HUES6 (cell line): Measurements from ENCODE around the gene ASCC2.

ENCODE experiments used
- H3K27ac ChIP-seq: 2 replicates; pipeline ENCODE4 v1.7.0; 2013; ENCODE audit warnings: low read depth, mild to moderate bottlenecking, low read length, inconsistent platforms
- H3K27me3 ChIP-seq: 2 replicates; pipeline ENCODE4 v1.6.1; 2013; ENCODE audit warnings: low read length; ENCODE audit not compliant: control insufficient read depth, insufficient read depth
- H3K36me3 ChIP-seq: 2 replicates; pipeline ENCODE4 v1.6.1; 2013; ENCODE audit warnings: low read length; ENCODE audit not compliant: control insufficient read depth, insufficient read depth
- H3K4me1 ChIP-seq: 2 replicates; pipeline ENCODE4 v1.6.1; 2013; ENCODE audit warnings: low read length; ENCODE audit not compliant: control insufficient read depth, insufficient read depth
- H3K4me3 ChIP-seq: 2 replicates; pipeline ENCODE4 v1.5.1; 2013; ENCODE audit warnings: low read depth, low read length
- H3K9ac ChIP-seq: one replicate; pipeline ENCODE4 v1.6.1; 2013; ENCODE audit warnings: mild to moderate bottlenecking, low read length
- H3K9me3 ChIP-seq: 2 replicates; pipeline ENCODE4 v1.6.1; 2013; ENCODE audit warnings: low read depth, low read length; ENCODE audit not compliant: control insufficient read depth, insufficient read depth

Gene ASCC2

DNA sequence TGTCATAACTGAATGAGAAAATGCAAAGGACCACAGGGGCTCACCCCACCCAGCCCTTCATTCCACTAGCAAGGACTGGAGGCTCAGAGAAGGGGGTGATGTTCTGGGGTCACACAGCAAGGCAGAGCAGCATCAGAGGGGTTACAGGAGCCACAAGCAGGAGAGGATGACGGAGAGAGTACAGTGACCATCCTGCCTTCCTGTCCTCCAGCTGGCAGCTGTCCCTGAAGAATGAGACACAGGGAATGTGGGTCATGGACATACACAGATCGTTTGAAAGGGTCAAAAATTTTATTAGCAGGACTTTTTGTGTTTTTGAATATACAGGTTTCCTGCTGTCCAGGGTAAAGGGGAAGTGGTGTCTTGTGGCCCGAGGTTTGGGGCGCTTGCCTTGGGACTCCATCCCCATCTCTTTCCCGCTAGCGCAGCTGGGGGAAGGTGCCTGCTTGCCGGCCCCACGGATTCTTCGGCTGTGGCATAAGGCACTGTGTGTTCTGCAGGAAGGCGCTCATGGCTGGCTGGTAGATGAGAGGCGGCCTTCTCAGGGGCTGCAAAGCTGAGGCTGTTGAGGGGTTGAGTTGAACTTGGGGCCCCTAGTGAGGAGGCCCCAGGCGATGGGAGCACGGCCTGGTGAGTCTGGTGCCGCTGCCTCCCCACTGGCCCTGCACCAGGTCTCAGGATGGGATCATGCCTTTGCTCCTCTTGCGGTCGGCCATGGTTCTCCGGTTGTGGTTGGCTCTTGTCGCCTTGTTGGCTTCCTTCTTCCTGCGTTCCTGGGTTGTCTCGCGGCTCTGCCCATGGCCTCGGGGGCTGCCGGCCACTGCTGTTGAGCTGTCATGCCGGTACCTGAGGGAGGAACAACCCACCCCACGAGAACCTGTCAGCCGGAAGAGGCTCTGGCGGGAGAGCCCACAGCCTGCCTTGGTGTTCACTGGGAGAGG, 49.5 kb downstream of the ASCC2 start:
- H3K36me3 ChIP-seq = peaks cover 55% of the 10 kb centered on the region
- no peak overlapping the region for H3K27ac ChIP-seq
- no peaks in the 10 kb centered on the region for H3K4me1 ChIP-seq
- no peaks in the 10 kb centered on the region for H3K9me3 ChIP-seq
- H3K9ac ChIP-seq = no peak overlapping the region
- no peaks in the 10 kb centered on the region for H3K27me3 ChIP-seq
- H3K4me3 ChIP-seq = no peak overlapping the region

GRCh38 chr22:29787371-29787980, 50.6 kb downstream of the ASCC2 start:
- Histone ChIP-seq H3K36me3 (peaks cover 44% of the 10 kb centered on the region), H3K9ac (no peak overlapping the region), H3K9me3 (no peaks in the 10 kb centered on the region), H3K4me1 (no peaks in the 10 kb centered on the region), H3K4me3 (no peak overlapping the region), H3K27ac (no peak overlapping the region), H3K27me3 (no peaks in the 10 kb centered on the region)

- H3K9me3 ChIP-seq = no peaks in the 10 kb centered on the region
- no peak overlapping the region for H3K4me3 ChIP-seq
- no peaks in the 10 kb centered on the region for H3K27me3 ChIP-seq
- peaks cover 4% of the 10 kb centered on the region; the same call in 1 of the 2 replicates for H3K4me1 ChIP-seq
- no peak overlapping the region for H3K9ac ChIP-seq
- 0 out of 2 replicates have a peak overlapping the region, but pooled peaks have one; percentile 28 for H3K27ac ChIP-seq
- peaks cover 34% of the 10 kb centered on the region for H3K36me3 ChIP-seq
Measured at GRCh38 chr22:29786031-29786430, 52.0 kb downstream of the ASCC2 start.

DNA sequence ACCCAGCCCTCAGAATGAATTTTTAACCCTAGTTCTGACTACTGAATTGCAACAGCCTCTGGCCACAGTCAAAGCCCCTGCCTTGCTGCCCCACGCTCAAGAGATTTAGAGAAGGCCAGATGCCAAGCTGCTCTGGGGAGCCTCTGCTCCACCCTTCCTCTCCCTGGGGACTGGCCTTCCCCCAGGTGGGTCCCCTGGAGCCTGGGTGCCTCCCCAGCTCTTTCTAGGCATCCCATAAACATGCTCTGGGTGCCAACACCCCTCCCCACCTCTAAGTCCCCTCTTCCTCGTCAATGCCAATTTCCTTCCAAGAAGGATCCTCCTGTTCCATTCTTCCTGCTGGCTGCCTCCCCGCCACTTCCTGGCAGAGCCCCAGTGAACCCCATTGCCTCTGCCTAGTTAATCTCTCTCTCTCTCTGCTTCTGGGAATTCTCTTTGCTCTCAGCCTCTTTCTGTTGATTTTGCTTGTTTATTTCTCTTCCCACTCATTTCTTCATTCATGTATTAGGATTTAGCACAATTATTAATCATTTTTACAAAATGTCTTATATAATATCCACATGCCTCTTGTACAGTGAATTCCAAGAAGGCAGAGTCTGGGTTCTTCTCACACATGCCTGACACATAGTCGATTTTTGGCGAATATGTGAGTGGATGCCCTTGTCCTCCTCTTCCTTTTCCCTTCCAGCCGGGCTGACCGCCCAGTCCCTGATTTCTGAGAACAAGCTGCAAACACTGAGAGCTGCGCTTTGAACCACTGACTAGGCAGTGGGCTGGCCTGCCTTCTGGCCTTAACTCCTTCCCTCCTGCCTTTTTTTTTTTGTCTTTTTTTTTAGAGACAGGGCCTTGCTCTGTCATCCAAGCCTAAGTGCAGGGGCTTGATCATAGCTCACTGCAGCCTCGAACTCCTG, 53.4 kb downstream of the ASCC2 start:
- no peak overlapping the region for H3K9ac ChIP-seq
- H3K4me1 ChIP-seq = peaks cover 8% of the 10 kb centered on the region; the same call in 1 of the 2 replicates
- H3K9me3 ChIP-seq = no peaks in the 10 kb centered on the region
- no peaks in the 10 kb centered on the region for H3K27me3 ChIP-seq
- H3K4me3 ChIP-seq = no peak overlapping the region
- no peak overlapping the region for H3K27ac ChIP-seq
- H3K36me3 ChIP-seq = peaks cover 21% of the 10 kb centered on the region

DNA sequence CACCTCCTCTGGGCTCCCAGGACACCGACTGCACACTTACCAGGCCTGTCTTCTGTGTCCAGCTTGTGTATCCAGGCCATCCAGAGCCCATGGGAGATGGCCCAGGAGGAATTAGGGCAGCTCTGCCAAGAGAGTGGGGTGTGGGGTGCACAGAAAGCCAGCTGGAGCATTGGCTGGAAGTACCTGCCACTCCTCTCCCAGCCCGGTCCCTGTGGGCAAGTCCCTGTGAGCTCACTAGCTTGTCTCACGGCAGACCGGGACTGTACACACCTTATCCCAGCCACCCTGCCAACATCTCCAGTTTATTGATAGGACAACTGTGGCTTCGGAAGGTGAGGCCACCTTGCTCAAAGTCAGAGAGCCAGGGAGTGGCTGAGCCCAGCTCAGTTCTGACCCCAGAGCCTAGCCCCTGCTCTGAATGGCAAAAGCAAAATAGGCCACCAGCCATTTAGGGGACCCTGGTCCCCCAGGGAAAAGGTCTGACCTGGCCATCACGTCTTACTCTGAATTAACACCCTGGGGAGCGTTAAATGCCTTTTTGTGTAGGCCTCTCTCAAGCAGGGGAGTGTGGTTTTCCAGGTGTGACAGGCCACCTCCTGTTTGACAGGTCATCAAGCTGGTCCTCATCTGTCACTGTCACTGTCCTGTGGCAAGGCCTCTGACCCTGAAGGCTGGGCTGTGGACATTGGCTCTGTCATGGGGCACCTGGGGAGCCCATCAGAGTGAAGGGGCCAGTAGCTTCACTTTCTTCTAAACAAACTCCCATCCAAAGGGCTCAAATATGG, 55.8 kb downstream of the ASCC2 start:
- Histone ChIP-seq H3K27ac (no peak overlapping the region), H3K9ac (no peak overlapping the region), H3K36me3 (no peaks in the 10 kb centered on the region), H3K4me3 (no peak overlapping the region), H3K4me1 (peaks cover 8% of the 10 kb centered on the region; the same call in 1 of the 2 replicates), H3K9me3 (no peaks in the 10 kb centered on the region), H3K27me3 (no peaks in the 10 kb centered on the region)

- Histone ChIP-seq H3K27ac (no peak overlapping the region), H3K9me3 (no peaks in the 10 kb centered on the region), H3K4me3 (no peak overlapping the region), H3K4me1 (peaks cover 8% of the 10 kb centered on the region; the same call in 1 of the 2 replicates), H3K36me3 (no peaks in the 10 kb centered on the region), H3K9ac (no peak overlapping the region), H3K27me3 (no peaks in the 10 kb centered on the region)
Measured at GRCh38 chr22:29780748-29781676, 57.1 kb downstream of the ASCC2 start.

- Histone ChIP-seq H3K9ac (no peak overlapping the region), H3K36me3 (no peaks in the 10 kb centered on the region), H3K4me3 (no peak overlapping the region), H3K27ac (no peak overlapping the region), H3K4me1 (peaks cover 8% of the 10 kb centered on the region; the same call in 1 of the 2 replicates), H3K9me3 (no peaks in the 10 kb centered on the region), H3K27me3 (no peaks in the 10 kb centered on the region)
Measured at GRCh38 chr22:29780220-29780619, 57.9 kb downstream of the ASCC2 start.

DNA sequence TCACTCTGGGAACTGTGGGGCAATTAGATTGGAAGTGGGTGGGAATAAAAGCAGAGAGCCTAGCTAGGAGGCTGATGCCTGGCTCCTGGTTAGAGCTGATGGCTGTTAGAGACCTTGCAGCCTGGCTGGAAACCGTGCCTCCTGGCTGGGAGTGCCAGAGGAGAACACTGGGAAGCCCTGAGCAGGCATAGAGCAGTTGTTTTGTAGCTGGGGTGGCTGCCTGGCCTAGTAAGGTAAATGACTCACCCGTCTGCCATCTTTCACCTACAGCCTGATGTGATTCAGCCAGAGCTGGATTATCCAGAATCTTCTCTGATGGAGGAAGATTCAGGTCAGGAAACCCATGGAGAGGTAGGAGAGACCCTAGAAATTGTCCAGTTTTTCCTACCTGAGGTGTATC, 64.8 kb downstream of the ASCC2 start:
- Histone ChIP-seq H3K4me3 (no peak overlapping the region), H3K4me1 (peaks cover 2% of the 10 kb centered on the region), H3K9me3 (no peaks in the 10 kb centered on the region), H3K27ac (no peak overlapping the region), H3K9ac (no peak overlapping the region), H3K36me3 (peaks cover 14% of the 10 kb centered on the region), H3K27me3 (no peaks in the 10 kb centered on the region)

DNA sequence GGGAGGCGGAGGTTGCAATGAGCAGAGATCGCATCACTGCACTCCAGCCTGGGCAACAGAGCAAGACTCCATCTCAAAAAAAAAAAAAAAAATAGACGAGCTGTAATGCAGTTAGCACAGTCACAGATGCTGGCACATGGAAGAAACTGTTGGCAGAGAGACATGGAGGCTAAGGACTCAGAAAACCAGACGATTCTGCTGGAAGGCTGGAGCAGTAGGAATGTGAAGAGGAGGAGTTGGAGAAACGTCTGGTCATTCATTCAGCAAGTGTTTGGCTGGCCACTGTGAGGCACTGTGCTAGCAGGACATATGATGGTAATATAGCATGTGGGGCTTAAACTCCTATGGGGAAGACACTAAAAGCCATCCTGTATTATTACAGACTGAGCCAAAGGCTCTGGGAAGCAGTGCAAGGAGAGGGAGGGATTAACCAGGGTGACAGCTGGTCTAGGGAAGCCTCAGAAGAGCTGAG, 65.9 kb downstream of the ASCC2 start:
- no peak overlapping the region for H3K9ac ChIP-seq
- peaks cover 5% of the 10 kb centered on the region for H3K4me1 ChIP-seq
- H3K27ac ChIP-seq = no peak overlapping the region
- no peak overlapping the region for H3K4me3 ChIP-seq
- no peaks in the 10 kb centered on the region for H3K9me3 ChIP-seq
- H3K27me3 ChIP-seq = no peaks in the 10 kb centered on the region
- peaks cover 14% of the 10 kb centered on the region for H3K36me3 ChIP-seq
